Astrocyte of the spinal cord (primary cell): Measurements from ENCODE around the gene KCNIP3.

Experiments
- DNase-seq: peaks from one replicate; pipeline ENCODE4 v3.0.0; 2011; ENCODE audit warnings: low read depth, low spot score
- H3K4me3 ChIP-seq: 2 replicates; pipeline ENCODE4 v1.5.1; 2011; ENCODE audit warnings: low read depth, mild to moderate bottlenecking, low read length, moderate library complexity
- in situ Hi-C: cut with HindIII; loops from 2 replicates; pipeline ENCODE4 v1.10.0; 2017; ENCODE audit warnings: low sequenced_read_pairs
- TF ChIP-seq, protein P1 (sequence below): IDR thresholded peaks from 2 replicates; pipeline ENCODE4 v1.5.1; 2012; ENCODE audit warnings: low read depth, mild to moderate bottlenecking, low read length, inconsistent platforms

KCNIP3 gene

DNA sequence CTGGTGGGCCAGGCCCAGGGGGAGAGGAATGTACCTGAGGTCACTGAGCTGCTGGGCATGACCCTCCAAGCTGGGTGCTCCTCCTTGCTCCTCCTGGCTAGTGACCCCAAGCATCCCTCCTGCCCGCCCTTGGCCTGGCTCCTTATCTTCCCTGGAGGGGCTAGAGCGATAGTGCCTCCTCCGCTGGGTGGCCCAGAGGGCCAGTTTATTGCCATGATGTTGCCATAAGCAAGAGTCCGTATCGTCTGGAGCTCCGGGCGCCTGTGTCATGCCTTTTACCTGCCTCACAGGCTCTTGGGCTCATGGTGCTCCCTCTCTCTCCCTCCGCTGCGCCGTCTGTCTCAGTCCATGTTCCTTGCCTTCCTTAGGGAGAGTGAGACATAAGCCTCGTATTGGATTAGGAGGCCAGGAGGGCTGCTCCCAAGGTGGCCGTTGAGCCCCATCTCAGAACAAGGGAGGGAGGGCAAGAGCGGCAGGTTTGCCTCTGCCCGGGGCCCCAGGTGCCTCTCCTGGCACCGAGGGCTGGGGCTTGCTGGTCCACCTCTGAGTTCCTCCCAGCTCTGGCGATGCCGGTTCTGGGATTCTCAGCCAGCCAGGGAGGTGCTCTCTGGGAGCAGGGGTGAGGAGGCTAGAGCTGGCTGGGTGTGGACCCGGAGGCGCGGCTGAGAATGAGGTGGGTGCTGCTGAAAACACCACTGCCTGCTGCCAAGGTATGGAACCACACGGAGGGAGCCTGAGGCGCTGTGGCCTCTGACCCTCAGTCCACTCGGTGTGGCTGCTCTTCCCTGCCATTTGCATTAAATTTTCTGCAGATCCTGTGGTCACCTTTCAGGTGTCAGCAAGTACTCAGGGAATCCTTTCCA lies 22.6 kb downstream of the KCNIP3 start:
- in situ Hi-C loops: no loop called here
- DNase-seq: no peak
- H3K4me3 ChIP-seq: no peak overlapping the region
- TF ChIP-seq, protein P1, sequence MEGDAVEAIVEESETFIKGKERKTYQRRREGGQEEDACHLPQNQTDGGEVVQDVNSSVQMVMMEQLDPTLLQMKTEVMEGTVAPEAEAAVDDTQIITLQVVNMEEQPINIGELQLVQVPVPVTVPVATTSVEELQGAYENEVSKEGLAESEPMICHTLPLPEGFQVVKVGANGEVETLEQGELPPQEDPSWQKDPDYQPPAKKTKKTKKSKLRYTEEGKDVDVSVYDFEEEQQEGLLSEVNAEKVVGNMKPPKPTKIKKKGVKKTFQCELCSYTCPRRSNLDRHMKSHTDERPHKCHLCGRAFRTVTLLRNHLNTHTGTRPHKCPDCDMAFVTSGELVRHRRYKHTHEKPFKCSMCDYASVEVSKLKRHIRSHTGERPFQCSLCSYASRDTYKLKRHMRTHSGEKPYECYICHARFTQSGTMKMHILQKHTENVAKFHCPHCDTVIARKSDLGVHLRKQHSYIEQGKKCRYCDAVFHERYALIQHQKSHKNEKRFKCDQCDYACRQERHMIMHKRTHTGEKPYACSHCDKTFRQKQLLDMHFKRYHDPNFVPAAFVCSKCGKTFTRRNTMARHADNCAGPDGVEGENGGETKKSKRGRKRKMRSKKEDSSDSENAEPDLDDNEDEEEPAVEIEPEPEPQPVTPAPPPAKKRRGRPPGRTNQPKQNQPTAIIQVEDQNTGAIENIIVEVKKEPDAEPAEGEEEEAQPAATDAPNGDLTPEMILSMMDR: no peak

GRCh38 chr2:95320344-95320712 lies 23.2 kb downstream of the KCNIP3 start:
- H3K4me3 ChIP-seq: no peak overlapping the region
- in situ Hi-C loops: no loop called here
- TF ChIP-seq, protein P1: no peak
- no peak for DNase-seq

GRCh38 chr2:95320986-95321767 lies 24.0 kb downstream of the KCNIP3 start:
- no peak overlapping the region for H3K4me3 ChIP-seq
- in situ Hi-C loops: no loop called here
- TF ChIP-seq, protein P1: no peak
- no peak for DNase-seq

DNA sequence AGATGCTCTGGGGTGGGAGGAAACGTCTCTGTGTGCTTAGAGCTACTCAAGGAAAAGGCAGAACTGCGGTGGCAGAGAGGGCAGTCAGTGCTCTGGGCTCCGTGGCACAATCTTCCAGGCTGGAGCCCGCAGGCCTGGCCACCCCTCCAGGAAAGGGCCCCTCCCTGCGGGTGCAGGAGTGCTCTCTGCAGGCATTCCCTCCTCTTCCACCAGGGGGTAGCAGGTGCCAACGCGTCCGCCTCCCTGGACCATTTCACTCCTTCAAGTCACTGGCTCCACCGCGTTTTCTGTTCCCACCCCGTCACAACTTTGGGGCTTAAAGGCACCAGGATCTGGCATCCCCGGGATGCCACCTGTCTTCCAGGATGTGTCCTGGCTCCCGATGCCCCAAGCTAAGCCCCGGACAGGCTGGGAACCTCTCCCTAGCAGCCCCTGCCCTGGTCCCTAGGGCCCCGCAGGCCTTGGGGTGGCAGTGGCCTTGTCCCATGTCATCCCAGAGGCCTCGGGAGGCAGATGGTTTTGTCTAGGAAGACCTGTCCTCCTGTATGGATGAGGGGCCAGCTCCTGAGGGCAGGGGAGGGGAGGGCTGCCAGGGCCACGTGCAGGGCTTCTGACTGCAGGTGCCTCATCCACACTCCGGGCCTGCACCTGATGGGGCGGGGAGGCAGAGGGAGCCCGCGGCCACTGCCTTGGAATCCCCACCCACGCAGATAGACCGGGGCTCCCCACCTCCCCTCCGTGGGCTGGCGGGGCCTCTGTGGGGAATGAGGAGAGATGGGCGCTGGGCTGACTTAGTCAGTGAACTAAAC lies 26.4 kb downstream of the KCNIP3 start:
- TF ChIP-seq, protein P1: peak; percentile 48
- in situ Hi-C loops: no loop called here
- no peak overlapping the region for H3K4me3 ChIP-seq
- no peak for DNase-seq

DNA sequence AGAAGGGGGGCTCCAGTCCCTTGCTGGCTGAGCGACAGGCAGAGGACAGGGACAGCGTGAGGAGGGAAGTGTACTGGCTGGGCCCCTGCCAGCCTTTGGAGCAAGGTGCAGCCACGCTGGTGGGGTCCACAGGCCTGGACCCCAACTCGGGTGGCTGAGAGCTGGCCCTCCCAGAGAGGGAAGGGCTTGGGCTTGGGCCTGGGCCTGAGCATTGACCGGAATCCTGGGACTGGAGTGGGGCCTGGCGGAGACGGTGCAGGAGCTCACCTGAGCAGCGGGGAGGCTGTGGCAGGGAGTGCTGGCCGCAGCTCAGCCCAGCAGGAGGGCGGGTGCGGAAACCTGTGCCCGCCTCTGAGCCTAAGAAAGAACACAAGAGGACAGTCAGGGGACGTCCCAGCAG lies 27.9 kb downstream of the KCNIP3 start:
- TF ChIP-seq, protein P1: no peak
- in situ Hi-C loops: no loop called here
- DNase-seq: no peak
- H3K4me3 ChIP-seq: no peak overlapping the region
